ENCODE data around the gene SRD5A1. TPM values are rescaled to one million over a fixed set of nuclear protein-coding genes. Genes with fewer than 3 reads are reported as not detected.

Gene SRD5A1
- total RNA-seq, 1 experiment from 2014 or later = 29.9 TPM

- no peaks in the 10 kb centered on the region for H3K79me1 ChIP-seq (ENCODE audit: insufficient read depth, low read depth, low read length, poor library complexity, severe bottlenecking)
- peaks cover 8 to 12% of the 10 kb centered on the region in 2 experiments for H3K4me1 Mint-ChIP-seq
- H3K23ac ChIP-seq (ENCODE audit: insufficient read length, low read depth, low read length) = no peak overlapping the region
- no peaks in the 10 kb centered on the region; a peak in 1 of 7 replicates for H3K36me3 Mint-ChIP-seq (ENCODE audit: insufficient read depth in 1 of 3, low read depth in 3 of 3)
- no peak overlapping the region for H2BK12ac ChIP-seq (ENCODE audit: insufficient read length, low read depth, low read length)
- H4K8ac ChIP-seq (replicated peaks; ENCODE audit: insufficient read length, low read depth, low read length) = no peak overlapping the region
- no peak overlapping the region for H2BK15ac ChIP-seq (ENCODE audit: low read depth, low read length)
- no peak overlapping the region for H3K18ac ChIP-seq (ENCODE audit: insufficient read length, low read depth, low read length)
- no peak overlapping the region for H4K5ac ChIP-seq (ENCODE audit: insufficient read length, low read depth, low read length)
- H2BK20ac ChIP-seq (ENCODE audit: low read depth, low read length, poor library complexity, severe bottlenecking) = no peak overlapping the region
- no CpG with 5 or more reads among the region's 6 CpGs for WGBS (ENCODE audit: extremely low coverage, insufficient read length, low lambda C conversion rate)
- no peak overlapping the region for H3K14ac ChIP-seq (ENCODE audit: insufficient read depth, low read length)
- no peak overlapping the region for H3K56ac ChIP-seq (ENCODE audit: insufficient read length, low read depth, low read length)
- TF ChIP-seq CTCF (conservative IDR thresholded peaks at IDR 0.05) = no peak
- DNase-seq = no peak
- peaks cover 20% of the 10 kb centered on the region for H3K27me3 Mint-ChIP-seq (ENCODE audit: low read depth)
- no peak overlapping the region for H3K4me2 ChIP-seq (ENCODE audit: insufficient read depth, insufficient read length, low read length)
- H2BK5ac ChIP-seq (ENCODE audit: insufficient read length, low read length) = no peak overlapping the region
- H4K91ac ChIP-seq (ENCODE audit: insufficient read length, low read depth, low read length) = no peak overlapping the region
- no peak overlapping the region for H3K4ac ChIP-seq (ENCODE audit: low read depth, low read length)
- peaks cover 8% of the 10 kb centered on the region for H3K23me2 ChIP-seq (ENCODE audit: insufficient read length, low read depth, low read length, poor library complexity, severe bottlenecking)
- no peaks in the 10 kb centered on the region for H3K79me2 ChIP-seq (ENCODE audit: insufficient read depth, low read length)
- no peaks in the 10 kb centered on the region; a peak in 1 of 5 replicates for H3K9me3 Mint-ChIP-seq
- H3K4me3 Mint-ChIP-seq = no peak overlapping the region
- no peaks in the 10 kb centered on the region for H3K9me3 ChIP-seq (ENCODE audit: control insufficient read depth, low read depth, low read length)
- H3K9ac ChIP-seq (ENCODE audit: extremely low read depth, insufficient read length, low read length) = no peak overlapping the region
- no peaks in the 10 kb centered on the region for H4K20me1 ChIP-seq (ENCODE audit: control insufficient read depth, insufficient read depth, insufficient read length)
- H3K27ac ChIP-seq (ENCODE audit: insufficient read length, low read depth, low read length) = no peak overlapping the region
- H3K4me1 ChIP-seq (ENCODE audit: insufficient read depth, low read length) = no peaks in the 10 kb centered on the region
- H3K27me3 ChIP-seq (ENCODE audit: insufficient read depth, low read length) = no peaks in the 10 kb centered on the region
- H2AFZ ChIP-seq (ENCODE audit: low read length) = no peak overlapping the region
- no peak overlapping the region for H2AK5ac ChIP-seq (ENCODE audit: insufficient read length, low read length)
- no peak overlapping the region for H2BK120ac ChIP-seq (ENCODE audit: low read depth, low read length, poor library complexity, severe bottlenecking)
- H3T11ph ChIP-seq (ENCODE audit: low read length) = no peak overlapping the region
- H3K27ac Mint-ChIP-seq = no peak overlapping the region; a peak in 1 of 7 replicates
These were observed 74.6 kb downstream of the SRD5A1 start for GRCh38 chr5:6707852-6708251.

Measured in H9 (cell line).